Left cardiac atrium (tissue), 4 donors: ENCODE results near the gene TEAD4. TPM values are rescaled to one million over a fixed set of nuclear protein-coding genes. Genes with fewer than 3 reads are reported as not detected.
A peak's percentile ranks its signal among the peaks of the same experiment; 100 is the strongest.

ENCODE experiments used
- ATAC-seq, 2 donors: fragments of 200-7000 bp; cut with Tn5 transposase; one replicate each; pipeline ENCODE4 v1.9.1; 2020; ENCODE audit warnings: mild to moderate bottlenecking in 2 of 2, moderate library complexity in 2 of 2
- DNase-seq: peaks from one replicate; pipeline ENCODE4 v3.0.0-alpha.2; 2020
- intact Hi-C, 2 donors: fragments of 100-400 bp; cut with DNase I; formaldehyde crosslinking; loops; one replicate each; pipeline versions ENCODE4 v1.14.1 to v1.15.1; 2022 to 2023
- total RNA-seq, 2 donors: library from RNA; stranded (reverse); fragmentation: NEBNext Ultra II Directional; extraction: Animal tissue kit (Norgen Biotek cat#: 25700); gene quantifications; one replicate each; pipeline ENCODE4 v1.2.1, GENCODE V29; 2021
- donor health status: DM: no; HTN: yes; CAD: no.
- donor health status: DM: no; HTN: yes; CAD: no; lungs with severe emphysema.
- donor health status: DM: yes; HTN: yes; CAD: no.
- donor health status: Dilated cardiomyopathy.

Gene TEAD4
- total RNA-seq, 2 donors from 2014 or later: 16.9 to 31.2 TPM

GRCh38 chr12:2992724-2993123 lies 33.5 kb downstream of the TEAD4 start:
- DNase-seq (no peak), ATAC-seq (no peak)
- intact Hi-C loops: no loop called here

GRCh38 chr12:2997989-2998670 lies 38.9 kb downstream of the TEAD4 start:
- ATAC-seq (peak; percentile 17 to 63), DNase-seq (no peak)
- intact Hi-C loops: loop anchor here in 1 of 2 donors (5.0 kb wide), 1 partner anchor 36 kb away; no protein-coding TSS in a partner anchor

GRCh38 chr12:2998789-2999264 lies 39.6 kb downstream of the TEAD4 start:
- DNase-seq (peak; percentile 77), ATAC-seq (peak; percentile 94 to 97)
- intact Hi-C loops: loop anchor here in 1 of 2 donors (5.0 kb wide), 1 partner anchor 37 kb away; no protein-coding TSS in a partner anchor

- peak; percentile 70 to 73 for ATAC-seq
Observed at GRCh38 chr12:2999265-2999841, 40.2 kb downstream of the TEAD4 start.

GRCh38 chr12:3000548-3001275 lies 41.5 kb downstream of the TEAD4 start:
- ATAC-seq (no peak), DNase-seq (no peak)
- intact Hi-C loops: no loop called here

More at GRCh38 chr12:2999265-2999841, 40.2 kb downstream of the TEAD4 start:
- peak; percentile 59 for DNase-seq
- intact Hi-C loops: loop anchor here in 1 of 2 donors (5.0 kb wide), 1 partner anchor 37 kb away; no protein-coding TSS in a partner anchor

- ATAC-seq (no peak), DNase-seq (no peak)
- intact Hi-C loops: no loop called here
Observed at GRCh38 chr12:3002646-3003045, 43.4 kb downstream of the TEAD4 start.

- no peak for DNase-seq
- no peak for ATAC-seq
- intact Hi-C loops: no loop called here
Observed at GRCh38 chr12:3003357-3003992, 44.3 kb downstream of the TEAD4 start.

- intact Hi-C loops: no loop called here
- ATAC-seq (peak; percentile 45 to 69), DNase-seq (no peak)
Observed at GRCh38 chr12:3004655-3005565, 45.7 kb downstream of the TEAD4 start.

GRCh38 chr12:3005736-3006135 lies 46.5 kb downstream of the TEAD4 start:
- intact Hi-C loops: no loop called here
- DNase-seq: no peak
- no peak for ATAC-seq

GRCh38 chr12:3009780-3010179 lies 50.6 kb downstream of the TEAD4 start:
- no peak for DNase-seq
- intact Hi-C loops: no loop called here
- no peak for ATAC-seq

GRCh38 chr12:3010214-3010930 lies 51.2 kb downstream of the TEAD4 start:
- ATAC-seq (no peak), DNase-seq (no peak)
- intact Hi-C loops: no loop called here

- no peak for ATAC-seq
- DNase-seq: no peak
- intact Hi-C loops: no loop called here
Observed at GRCh38 chr12:3012786-3013185, 53.6 kb downstream of the TEAD4 start.

GRCh38 chr12:3014641-3015040 lies 55.4 kb downstream of the TEAD4 start:
- intact Hi-C loops: no loop called here
- peak in 1 of 2 donors; percentile 22 for ATAC-seq
- DNase-seq: no peak

GRCh38 chr12:3015356-3015755 lies 56.2 kb downstream of the TEAD4 start:
- intact Hi-C loops: no loop called here
- DNase-seq: no peak
- no peak for ATAC-seq

GRCh38 chr12:3016191-3016590 lies 57.0 kb downstream of the TEAD4 start:
- ATAC-seq: no peak
- DNase-seq: no peak
- intact Hi-C loops: no loop called here

- DNase-seq (no peak), ATAC-seq (no peak)
- intact Hi-C loops: no loop called here
Observed at GRCh38 chr12:3017281-3017680, 58.1 kb downstream of the TEAD4 start.

GRCh38 chr12:3018284-3019004 lies 59.2 kb downstream of the TEAD4 start:
- intact Hi-C loops: no loop called here
- ATAC-seq (peak in 1 of 2 donors; percentile 54), DNase-seq (no peak)
